ENCODE data around the gene STARD5. TPM values are rescaled to one million over a fixed set of nuclear protein-coding genes. Genes with fewer than 3 reads are reported as not detected.

The STARD5 gene
- total and polyA plus RNA-seq, 2 of the 4 experiments (the other 2 are of a cell fraction), result 5.0 to 22.8 TPM

GRCh38 chr15:81358248-81358647 is 34.3 kb upstream of the STARD5 start:
- CTCF ChIA-PET, result interaction anchor here (0.9 kb wide), 1 partner anchor 10 kb away, joined by 3 read pairs; no protein-coding TSS in a partner anchor
- DNase-seq, result no peak
- no peaks in the 10 kb centered on the region for H3K4me1 ChIP-seq (ENCODE audit: control insufficient read depth, insufficient read depth, low read length)
- H2AK5ac ChIP-seq (ENCODE audit: low read depth, low read length), result no peak overlapping the region
- no peak overlapping the region for H2BK15ac ChIP-seq (ENCODE audit: low read depth, low read length)
- H3K23ac ChIP-seq (ENCODE audit: low read depth, low read length), result no peak overlapping the region
- H4K91ac ChIP-seq (ENCODE audit: insufficient read depth, low read depth, low read length), result no peak overlapping the region
- no peak overlapping the region for H3K27ac ChIP-seq (ENCODE audit: insufficient read depth, low read length)
- WGBS, 2 experiments (ENCODE audit: extremely low coverage in 2 of 2, insufficient read length in 1 of 2), result 86% methylated on average over 1 of the region's 6 CpGs; no CpG with 5 or more reads in 1 of the 2 experiments
- no peaks in the 10 kb centered on the region for H3K36me3 ChIP-seq (ENCODE audit: control insufficient read depth, insufficient read depth, low read length)
- no peak overlapping the region for H2BK5ac ChIP-seq (ENCODE audit: low read depth, low read length, poor library complexity, severe bottlenecking)
- H3K18ac ChIP-seq (ENCODE audit: low read depth, low read length), result no peak overlapping the region
- no peaks in the 10 kb centered on the region for H4K20me1 ChIP-seq (ENCODE audit: insufficient read depth, low read length)
- TF ChIP-seq SMC3 (IDR thresholded peaks at IDR 0.05; ENCODE audit: low read depth, low read length) (no peak), RAD21 (IDR thresholded peaks at IDR 0.05; ENCODE audit: low read length) (no peak), USF2 (IDR thresholded peaks at IDR 0.05; ENCODE audit: low read depth, low read length) (no peak), CTCF (conservative IDR thresholded peaks at IDR 0.05; ENCODE audit: low read depth, low read length) (no peak), RCOR1 (IDR thresholded peaks at IDR 0.05; ENCODE audit: insufficient replicate concordance, low read length) (no peak), ELK1 (IDR thresholded peaks at IDR 0.05; ENCODE audit: borderline replicate concordance, low read depth, low read length) (no peak), BHLHE40 (IDR thresholded peaks at IDR 0.05; ENCODE audit: low read depth, low read length) (no peak), FOS (IDR thresholded peaks at IDR 0.05; ENCODE audit: low read depth, low read length) (no peak)
- H3K4me3 ChIP-seq (ENCODE audit: insufficient read depth, low read depth, low read length), result no peak overlapping the region
- POLR2A ChIA-PET (ENCODE audit: unreplicated experiment), result no interaction called here
- H2BK20ac ChIP-seq (ENCODE audit: low read depth, low read length), result no peak overlapping the region
- no peak overlapping the region for H4K5ac ChIP-seq (ENCODE audit: low read depth, low read length)
- no peak overlapping the region for H2AFZ ChIP-seq (replicated peaks; ENCODE audit: low read length, poor library complexity)
- no peaks in the 10 kb centered on the region for H3K79me1 ChIP-seq (ENCODE audit: low read depth in 1 of 2, low read length in 2 of 2)
- no peak overlapping the region for H3K4ac ChIP-seq (ENCODE audit: low read depth, low read length)
- H3K4me2 ChIP-seq (ENCODE audit: low read depth, low read length), result no peak overlapping the region
- in situ Hi-C loops (cut with MboI; ENCODE audit: low sequenced_read_pairs), result no loop called here
- H3K27me3 ChIP-seq (ENCODE audit: control insufficient read depth, insufficient read depth, low read length), result no peaks in the 10 kb centered on the region; the same call in 1 of the 2 replicates
- no peak overlapping the region for H3K56ac ChIP-seq (ENCODE audit: extremely low read depth, insufficient read depth, low read length)
- intact Hi-C loops (cut with micrococcal nuclease), result no loop called here
- H4K8ac ChIP-seq (ENCODE audit: low read depth in 2 of 2, low read length in 2 of 2), result no peak overlapping the region
- H2AK9ac ChIP-seq (replicated peaks; ENCODE audit: low read depth, low read length, poor library complexity), result no peak overlapping the region
- no peaks in the 10 kb centered on the region for H3K9me1 ChIP-seq (ENCODE audit: insufficient read depth, low read length)
- H2BK120ac ChIP-seq (ENCODE audit: low read depth, low read length), result no peak overlapping the region
- no peak overlapping the region for H3K9ac ChIP-seq (ENCODE audit: low read depth, low read length)
- no peak for ATAC-seq (ENCODE audit: low read depth)
- no peak overlapping the region for H3K14ac ChIP-seq (replicated peaks; ENCODE audit: low read depth, low read length)
- no peaks in the 10 kb centered on the region; the same call in 1 of the 2 replicates for H3K9me3 ChIP-seq (ENCODE audit: control insufficient read depth, insufficient read depth, low read length)
- dilution Hi-C loops (cut with HindIII; ENCODE audit: low sequenced_read_pairs, unreplicated experiment), result no loop called here
- no TSS peak for BruUV-seq (replicated peaks)

All from IMR-90 (cell line).